GM21515 (cell line): Measurements from ENCODE around the gene BCL3.
"Not testable (repeated sequence)": the region's sequence is repeated elsewhere in the genome, so short reads cannot be mapped to it uniquely, and the experiment has no call there.

Source experiments
- ATAC-seq: cut with Tn5 transposase; IDR thresholded peaks from one replicate; pipeline ENCODE4 v1.9.1; 2021; ENCODE audit not compliant: unreplicated experiment

The BCL3 gene

GRCh38 chr19:44720945-44721344 is 27.6 kb upstream of the BCL3 start:
- no peak for ATAC-seq

- not testable (repeated sequence) for ATAC-seq
These were observed 27.1 kb upstream of the BCL3 start for GRCh38 chr19:44721369-44721768.

GRCh38 chr19:44722131-44723121 is 26.1 kb upstream of the BCL3 start:
- no peak for ATAC-seq

- ATAC-seq: no peak
These were observed 25.1 kb upstream of the BCL3 start for GRCh38 chr19:44723299-44723951.

DNA sequence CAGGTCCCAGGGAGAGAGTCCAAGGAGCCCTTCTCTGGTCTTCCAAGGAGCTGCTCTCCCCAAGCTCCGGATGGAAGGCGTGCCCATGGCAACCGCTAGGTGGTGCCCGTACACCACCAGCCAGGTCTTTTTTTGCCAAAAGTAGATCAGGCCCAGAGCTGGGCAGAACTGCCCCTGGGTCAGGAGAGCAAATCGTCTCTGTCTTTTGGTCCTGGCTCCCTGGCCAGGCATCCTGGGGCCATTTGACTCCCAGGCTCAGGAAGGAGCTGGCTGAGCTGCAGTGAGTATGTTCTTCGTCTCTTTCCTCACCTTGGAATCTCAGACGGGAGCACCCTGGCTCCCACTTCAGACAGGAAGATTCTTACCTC is 24.6 kb upstream of the BCL3 start:
- ATAC-seq: no peak

DNA sequence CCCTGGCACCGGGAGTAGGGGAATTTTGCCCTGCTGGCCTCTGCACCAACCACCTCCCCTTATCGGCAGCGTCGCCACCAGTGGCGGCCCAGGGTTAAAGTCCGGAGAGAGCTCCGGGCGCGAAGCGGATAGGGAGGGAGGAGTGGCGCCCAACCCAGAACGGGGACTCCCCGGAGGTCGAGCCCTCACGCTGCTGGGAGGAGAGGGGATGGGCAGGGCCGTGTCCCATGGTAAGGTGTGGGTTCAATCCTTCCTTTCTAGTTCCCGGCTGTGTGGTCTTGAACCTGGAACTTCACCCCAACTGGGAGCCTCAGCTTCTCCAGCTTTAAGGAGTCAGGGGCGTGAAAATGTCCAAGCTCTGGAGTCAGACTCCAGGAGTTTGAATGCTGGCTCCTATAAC is 23.3 kb upstream of the BCL3 start:
- ATAC-seq: no peak

DNA sequence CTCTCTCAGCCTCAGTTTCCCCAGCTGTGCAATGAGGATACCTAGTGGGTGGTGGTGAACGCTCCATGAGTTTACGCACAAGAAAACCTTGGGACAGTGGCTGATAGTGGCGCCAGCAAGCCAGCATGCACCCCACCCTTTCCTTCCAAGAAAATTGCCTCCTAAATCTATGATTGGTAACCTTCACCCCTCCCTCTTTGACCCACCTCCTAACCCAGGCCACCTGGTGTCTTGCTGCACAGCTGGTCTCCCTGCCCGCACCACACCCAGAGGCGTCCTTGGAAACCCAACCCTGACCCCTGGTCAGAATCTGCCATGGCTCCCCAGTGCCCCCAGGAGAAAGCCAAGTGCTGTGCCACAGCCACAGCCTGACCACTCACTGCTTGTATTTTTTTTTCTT is 22.8 kb upstream of the BCL3 start:
- ATAC-seq: no peak

DNA sequence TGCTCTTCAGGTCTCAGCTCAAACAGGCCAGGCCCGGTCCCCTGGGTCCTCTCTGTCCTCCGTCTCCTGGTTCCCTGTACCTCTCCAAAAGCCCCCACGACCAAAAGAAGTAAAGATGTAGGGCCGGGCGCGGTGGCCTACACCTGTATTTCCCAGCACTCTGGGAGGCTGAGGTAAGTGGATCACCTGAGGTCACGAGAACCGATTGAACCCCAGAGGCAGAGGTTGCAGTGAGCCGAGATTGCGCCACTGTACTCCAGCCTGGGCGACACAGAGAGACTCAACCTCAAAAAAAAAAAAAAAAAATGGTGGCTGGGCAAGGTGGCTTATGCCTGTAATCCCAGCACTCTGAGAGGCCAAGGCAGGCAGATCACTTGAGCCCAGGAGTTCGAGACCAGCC is 22.0 kb upstream of the BCL3 start:
- ATAC-seq: no peak

DNA sequence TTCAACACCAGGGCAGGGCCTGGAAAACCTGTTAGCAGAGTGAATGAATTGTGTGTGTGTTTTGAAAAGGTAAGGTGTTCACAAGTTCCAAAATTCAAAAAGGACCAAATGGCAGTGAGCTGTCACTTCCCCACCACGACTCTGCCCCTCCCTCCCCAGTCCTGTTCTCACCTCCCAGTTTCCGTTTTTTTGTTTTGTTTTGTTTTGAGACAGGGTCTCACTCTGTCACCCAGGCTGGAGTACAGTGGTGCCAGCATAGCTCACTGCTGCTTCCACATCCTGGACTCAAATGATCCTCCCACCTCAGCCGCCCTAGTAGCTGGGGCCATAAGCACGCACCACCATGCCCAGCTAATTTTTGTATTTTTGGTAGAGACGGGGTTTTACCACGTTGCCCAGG is 20.3 kb upstream of the BCL3 start:
- no peak for ATAC-seq

DNA sequence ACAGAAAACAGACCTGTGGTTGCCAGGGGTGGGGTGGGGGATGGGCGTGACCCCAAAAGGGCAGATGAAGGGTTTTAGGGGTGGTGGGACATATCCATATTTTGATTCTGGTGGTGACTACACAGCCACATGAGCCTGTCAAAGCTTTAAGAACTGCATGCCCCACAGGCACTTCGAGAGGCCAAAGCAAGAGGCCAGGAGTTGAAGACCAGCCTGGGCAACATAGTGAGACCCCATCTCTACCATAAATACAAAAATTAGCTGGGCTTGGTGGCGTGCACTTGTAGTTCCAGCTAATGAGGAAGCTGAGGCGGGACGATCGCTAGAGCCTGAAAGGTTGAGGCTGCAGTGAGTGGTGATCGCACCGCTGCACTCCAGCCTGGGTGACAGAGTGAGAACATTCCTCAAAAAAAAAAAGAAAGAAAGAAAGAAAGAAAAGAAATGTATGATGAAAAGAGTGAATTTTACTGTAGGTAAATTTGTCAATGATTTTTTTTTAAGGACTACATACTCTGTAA is 18.9 kb upstream of the BCL3 start:
- no peak for ATAC-seq

DNA sequence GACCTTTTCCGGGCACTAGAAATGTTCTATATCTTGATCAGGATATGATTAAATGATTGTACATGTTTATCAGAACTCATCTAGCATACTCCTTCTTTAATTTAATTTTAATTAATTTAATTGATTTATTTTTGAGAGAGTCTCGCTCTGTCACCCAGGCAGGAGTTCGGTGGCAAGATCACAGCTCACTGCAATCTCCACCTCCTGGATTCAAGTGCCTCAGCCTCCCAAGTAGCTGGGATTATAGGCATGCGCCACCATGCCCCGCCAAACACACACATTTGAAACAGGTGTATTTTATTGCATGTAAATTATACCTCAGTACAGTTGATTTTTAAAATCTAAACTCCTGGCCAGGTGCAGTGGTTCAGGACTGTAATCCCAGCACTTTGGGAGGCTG is 17.4 kb upstream of the BCL3 start:
- no peak for ATAC-seq

DNA sequence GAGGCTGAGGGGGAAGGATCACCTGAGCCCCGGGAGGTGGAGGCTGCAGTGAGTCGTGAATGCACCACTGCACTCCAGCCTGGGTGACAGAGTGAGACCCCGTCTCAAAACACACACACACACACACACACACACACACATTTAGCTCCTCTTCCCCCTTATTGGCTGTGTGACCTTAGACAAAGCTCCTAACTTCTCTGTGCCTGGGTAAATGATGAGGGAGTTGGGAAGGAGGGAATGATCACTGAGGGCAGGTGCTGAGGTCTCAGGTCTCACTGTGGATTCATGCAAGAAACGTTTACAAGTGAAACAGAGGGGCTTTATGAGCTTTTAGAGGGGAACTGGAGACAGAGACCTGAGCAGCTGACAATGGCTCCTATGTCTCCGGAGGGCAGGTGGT is 16.9 kb upstream of the BCL3 start:
- ATAC-seq: no peak

DNA sequence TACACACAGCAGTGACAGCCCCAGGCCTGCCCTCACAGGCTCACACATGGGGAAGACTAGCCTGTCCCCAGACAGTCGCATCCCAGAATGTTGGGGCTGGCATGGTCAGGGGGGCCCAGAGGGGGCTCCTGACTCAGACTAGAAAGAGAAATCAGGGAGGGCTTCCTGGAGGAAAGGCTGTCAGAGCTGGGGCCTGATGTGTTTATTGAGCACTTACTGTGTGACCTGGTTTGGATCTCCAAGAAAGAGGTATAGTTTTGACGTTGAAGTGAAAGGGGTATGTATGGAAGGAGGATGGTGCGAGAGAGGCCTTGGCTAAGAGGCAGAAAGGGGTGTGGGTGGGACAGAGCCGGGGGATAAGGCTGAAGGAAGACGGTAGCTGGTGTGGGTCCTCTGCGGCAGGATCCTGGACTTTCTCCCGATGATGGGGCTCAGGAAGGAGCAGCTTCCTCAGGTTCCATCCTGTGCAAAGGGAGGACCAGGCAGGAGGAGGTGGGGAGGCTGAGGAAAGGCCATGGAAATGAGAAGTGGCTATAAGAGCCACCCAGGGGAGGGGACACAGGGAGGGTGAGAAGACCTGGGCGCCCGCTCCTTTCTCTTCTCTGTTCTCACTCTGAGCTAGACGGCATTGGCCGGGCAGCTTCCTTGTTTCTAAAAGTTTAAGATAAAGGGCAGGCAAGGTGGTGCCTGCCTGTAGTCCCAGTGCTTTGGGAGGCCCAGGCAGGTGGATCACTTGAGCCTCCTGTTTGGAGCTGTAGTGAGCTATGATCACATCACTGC is 16.1 kb upstream of the BCL3 start:
- ATAC-seq: no peak

- ATAC-seq: no peak
These were observed 14.2 kb upstream of the BCL3 start for GRCh38 chr19:44734357-44734756.

- ATAC-seq: no peak
These were observed 13.5 kb upstream of the BCL3 start for GRCh38 chr19:44735011-44735410.

- no peak for ATAC-seq
These were observed 11.1 kb upstream of the BCL3 start for GRCh38 chr19:44737238-44738071.

DNA sequence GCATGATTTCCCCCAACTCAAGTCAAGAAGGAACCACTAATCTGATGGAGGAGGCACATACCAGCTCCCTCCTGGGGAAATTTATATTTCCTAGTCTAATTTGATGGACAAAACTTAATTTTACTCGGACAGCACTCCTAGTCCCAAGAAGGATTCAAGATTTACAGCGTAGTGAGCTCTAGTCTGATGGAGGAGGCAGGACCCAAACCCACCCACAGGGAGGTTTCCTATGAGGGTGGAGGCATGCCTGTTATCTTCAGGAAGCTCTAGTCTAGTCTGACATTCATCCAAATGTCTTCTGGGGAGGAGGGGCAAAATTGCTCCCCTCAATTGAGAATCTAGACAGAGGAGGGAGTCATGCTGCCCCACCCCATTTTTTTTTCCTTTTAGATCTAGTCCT is 10.4 kb upstream of the BCL3 start:
- no peak for ATAC-seq

- no peak for ATAC-seq
These were observed 9.6 kb upstream of the BCL3 start for GRCh38 chr19:44738603-44739558.

GRCh38 chr19:44740351-44740824 is 8.1 kb upstream of the BCL3 start:
- ATAC-seq: no peak
